Measurements from ENCODE around the gene AMER2.

The AMER2 gene

DNA sequence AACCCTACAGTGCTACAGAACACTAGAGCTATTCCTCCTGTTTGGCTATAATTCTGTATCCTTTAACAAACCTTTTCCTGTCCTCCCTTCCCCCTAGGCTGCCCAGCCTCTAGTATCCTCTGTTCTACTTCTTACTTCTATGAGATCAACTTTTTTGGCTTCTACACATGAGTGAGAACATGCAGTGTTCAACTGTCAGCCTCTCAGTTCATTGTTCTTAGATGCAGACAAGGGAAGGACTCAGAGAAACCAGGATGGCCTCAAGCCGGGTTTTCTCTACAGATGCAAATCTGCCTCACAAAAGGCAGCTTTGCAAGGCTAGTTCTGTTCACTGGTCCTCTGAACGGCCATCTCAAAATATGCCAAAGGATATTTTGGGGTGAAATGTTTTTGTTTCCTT is 18.4 kb downstream of the AMER2 start:
- Mint-ChIP-seq H3K27me3 (peaks cover 18% of the 10 kb centered on the region), H3K27ac (no peak overlapping the region), H3K4me1 (ENCODE audit: low read depth) (no peaks in the 10 kb centered on the region), H3K36me3 (ENCODE audit: low read depth) (no peaks in the 10 kb centered on the region), H3K4me3 (no peak overlapping the region), H3K9me3 (no peaks in the 10 kb centered on the region)
- intact Hi-C loops (cut with micrococcal nuclease), result no loop called here

DNA sequence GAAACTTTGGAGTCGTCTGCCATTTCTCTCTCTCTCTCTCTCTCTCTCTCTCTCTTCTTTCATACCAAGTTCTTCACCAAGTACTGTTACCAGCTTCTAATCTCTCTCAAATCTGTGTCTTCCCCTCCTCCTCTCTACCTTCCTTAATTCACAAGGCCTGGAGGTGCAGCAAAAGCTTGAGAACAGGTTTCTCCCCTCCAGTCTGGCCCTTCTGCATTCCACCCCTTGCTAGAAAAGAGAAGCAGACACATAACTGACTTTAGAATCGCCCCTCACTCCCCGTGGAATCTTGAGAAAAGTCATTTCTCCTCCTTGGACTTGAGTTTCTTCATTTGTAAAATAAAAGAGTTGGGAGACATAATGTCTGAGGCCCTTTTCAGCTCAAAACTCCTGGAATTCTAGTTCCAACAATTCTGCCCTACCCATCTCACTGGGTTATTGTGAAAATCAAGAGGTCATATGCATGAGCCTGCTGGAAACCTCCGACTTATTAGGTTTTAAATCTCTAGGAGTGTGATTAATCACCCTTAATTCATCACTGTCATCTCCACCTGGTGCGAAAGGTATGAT is 20.4 kb downstream of the AMER2 start:
- H3K27me3 Mint-ChIP-seq, result peaks cover 18% of the 10 kb centered on the region
- no peak overlapping the region for H3K4me3 Mint-ChIP-seq
- intact Hi-C loops (cut with micrococcal nuclease), result no loop called here
- no peaks in the 10 kb centered on the region for H3K36me3 Mint-ChIP-seq (ENCODE audit: low read depth)
- H3K27ac Mint-ChIP-seq, result no peak overlapping the region
- peaks cover 6% of the 10 kb centered on the region for H3K9me3 Mint-ChIP-seq
- no peaks in the 10 kb centered on the region for H3K4me1 Mint-ChIP-seq (ENCODE audit: low read depth)

DNA sequence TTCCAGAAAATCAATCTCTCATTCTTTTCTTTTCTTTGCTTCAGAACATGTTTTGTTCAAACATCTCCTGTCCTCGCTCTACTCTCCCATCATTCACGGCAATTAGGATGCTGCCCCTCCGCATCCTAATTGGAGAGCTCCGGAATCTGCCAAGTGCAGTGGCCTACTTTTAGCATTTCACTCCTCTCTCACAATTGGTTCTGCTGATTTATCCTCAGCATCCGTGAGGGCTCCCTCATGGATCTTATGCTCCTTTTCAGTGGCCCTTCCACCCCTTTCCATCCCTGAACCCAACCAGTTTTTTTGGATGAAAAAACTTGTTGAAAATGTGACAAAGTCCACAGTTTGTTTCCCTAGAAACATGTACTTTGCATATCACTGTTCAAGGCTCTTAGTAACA is 22.4 kb downstream of the AMER2 start:
- Mint-ChIP-seq H3K27me3 (peaks cover 15% of the 10 kb centered on the region), H3K4me1 (ENCODE audit: low read depth) (no peaks in the 10 kb centered on the region), H3K9me3 (peaks cover 6% of the 10 kb centered on the region), H3K36me3 (ENCODE audit: low read depth) (no peaks in the 10 kb centered on the region), H3K4me3 (no peak overlapping the region), H3K27ac (no peak overlapping the region)
- intact Hi-C loops (cut with micrococcal nuclease), result no loop called here

DNA sequence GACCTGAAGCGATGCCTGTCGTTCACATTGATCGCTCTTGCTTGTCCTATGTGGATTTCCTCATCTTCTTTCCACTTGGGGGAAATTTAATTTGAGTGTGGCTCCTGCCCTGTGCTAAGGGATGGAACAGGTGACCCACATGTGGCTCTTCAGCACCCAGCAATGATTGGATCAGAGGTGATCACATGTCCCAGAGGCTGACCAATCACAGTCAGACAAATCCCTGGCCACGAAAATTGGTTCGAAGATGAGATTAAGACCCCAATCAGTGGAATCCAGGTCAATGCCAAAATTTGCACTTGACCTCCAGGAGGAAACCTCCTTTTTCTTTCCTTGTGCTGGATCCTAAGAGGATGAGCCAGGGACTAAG is 23.7 kb downstream of the AMER2 start:
- Mint-ChIP-seq H3K27me3 (peaks cover 15% of the 10 kb centered on the region), H3K9me3 (peaks cover 6% of the 10 kb centered on the region), H3K4me3 (no peak overlapping the region), H3K36me3 (ENCODE audit: low read depth) (no peaks in the 10 kb centered on the region), H3K27ac (no peak overlapping the region), H3K4me1 (ENCODE audit: low read depth) (no peaks in the 10 kb centered on the region)
- intact Hi-C loops (cut with micrococcal nuclease), result no loop called here

DNA sequence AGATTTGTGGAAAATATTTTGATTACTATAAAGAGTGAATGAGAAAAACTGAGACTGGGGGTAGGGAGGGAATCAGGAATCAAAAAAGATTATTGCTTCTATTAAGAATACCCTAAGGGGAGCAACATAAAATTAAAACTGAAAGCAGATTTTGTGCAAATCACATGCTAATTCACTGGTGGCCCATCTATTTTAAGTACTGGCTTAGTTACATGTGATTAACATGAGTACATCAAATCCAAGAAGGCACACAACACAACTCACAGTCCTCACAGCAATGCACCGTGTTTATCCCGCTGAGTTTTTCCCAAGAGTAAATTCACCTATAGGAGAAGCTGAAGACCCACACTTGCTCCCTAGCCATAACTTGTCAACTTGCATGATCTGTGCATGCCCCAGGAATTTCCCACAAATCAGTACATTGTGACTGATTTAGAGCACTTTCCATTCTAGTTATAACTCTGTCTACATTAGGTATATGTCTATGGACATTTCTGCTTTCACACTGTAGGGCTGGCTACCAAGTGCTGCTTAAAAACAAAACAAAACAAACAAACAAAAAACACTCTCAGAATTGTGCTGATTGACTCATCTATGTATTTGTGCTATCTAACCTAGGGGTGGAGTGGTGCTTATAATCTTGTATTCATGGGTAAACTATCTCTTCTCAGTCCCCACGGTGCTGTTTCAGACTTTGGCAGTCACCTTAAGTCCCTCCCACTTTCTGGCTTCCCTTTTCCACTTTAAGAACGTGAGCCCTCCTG is 24.3 kb downstream of the AMER2 start:
- intact Hi-C loops (cut with micrococcal nuclease), result no loop called here
- Mint-ChIP-seq H3K9me3 (peaks cover 6% of the 10 kb centered on the region), H3K27ac (no peak overlapping the region), H3K27me3 (peaks cover 13% of the 10 kb centered on the region), H3K4me3 (no peak overlapping the region), H3K4me1 (ENCODE audit: low read depth) (no peaks in the 10 kb centered on the region), H3K36me3 (ENCODE audit: low read depth) (no peaks in the 10 kb centered on the region)

DNA sequence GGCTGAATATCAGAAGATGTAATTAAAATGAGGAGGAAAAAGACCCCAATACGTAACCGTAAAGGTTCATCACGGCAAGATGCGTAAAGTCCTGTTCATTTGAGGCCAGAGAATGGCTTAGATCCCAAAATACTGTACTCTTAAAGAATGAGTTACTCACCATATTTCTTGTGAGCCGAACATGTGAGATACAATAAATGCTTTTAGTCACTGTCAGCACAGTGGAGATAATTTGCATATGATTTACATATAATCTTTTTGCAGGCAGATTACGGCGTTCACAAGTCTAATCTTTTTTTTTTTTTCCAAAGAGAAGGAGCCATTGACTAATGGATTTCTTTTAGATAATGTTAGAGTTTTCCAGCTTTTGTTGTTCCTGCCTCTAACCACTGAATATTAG is 28.4 kb downstream of the AMER2 start:
- no peaks in the 10 kb centered on the region for H3K4me1 Mint-ChIP-seq (ENCODE audit: low read depth)
- no peaks in the 10 kb centered on the region for H3K27me3 Mint-ChIP-seq
- no peaks in the 10 kb centered on the region for H3K36me3 Mint-ChIP-seq (ENCODE audit: low read depth)
- H3K27ac Mint-ChIP-seq, result no peak overlapping the region
- intact Hi-C loops (cut with micrococcal nuclease), result no loop called here
- H3K9me3 Mint-ChIP-seq, result peaks cover 6% of the 10 kb centered on the region
- H3K4me3 Mint-ChIP-seq, result no peak overlapping the region

DNA sequence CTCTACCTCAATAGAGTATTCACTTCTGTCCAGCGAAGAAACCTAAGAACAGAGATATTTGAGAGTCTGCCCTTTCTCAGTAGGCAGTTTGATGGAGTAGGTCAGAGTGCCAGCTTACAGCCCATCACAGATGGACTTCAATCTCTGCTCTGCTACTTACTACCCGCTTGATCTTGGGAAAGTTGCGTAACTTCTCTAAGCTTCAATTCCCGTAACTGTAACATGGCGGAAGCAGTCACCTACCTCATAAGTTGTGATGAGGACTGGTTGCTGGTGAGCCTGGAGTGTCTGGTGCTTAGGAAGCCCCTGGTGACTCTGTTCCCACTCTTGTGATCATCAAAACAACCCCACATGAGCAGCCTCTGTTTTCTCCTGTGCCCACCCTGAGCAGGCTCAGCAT is 31.0 kb downstream of the AMER2 start:
- Mint-ChIP-seq H3K27me3 (peaks cover 13% of the 10 kb centered on the region), H3K4me3 (no peak overlapping the region), H3K36me3 (ENCODE audit: low read depth) (no peaks in the 10 kb centered on the region), H3K27ac (no peak overlapping the region), H3K4me1 (ENCODE audit: low read depth) (no peaks in the 10 kb centered on the region), H3K9me3 (no peaks in the 10 kb centered on the region)
- intact Hi-C loops (cut with micrococcal nuclease), result no loop called here

DNA sequence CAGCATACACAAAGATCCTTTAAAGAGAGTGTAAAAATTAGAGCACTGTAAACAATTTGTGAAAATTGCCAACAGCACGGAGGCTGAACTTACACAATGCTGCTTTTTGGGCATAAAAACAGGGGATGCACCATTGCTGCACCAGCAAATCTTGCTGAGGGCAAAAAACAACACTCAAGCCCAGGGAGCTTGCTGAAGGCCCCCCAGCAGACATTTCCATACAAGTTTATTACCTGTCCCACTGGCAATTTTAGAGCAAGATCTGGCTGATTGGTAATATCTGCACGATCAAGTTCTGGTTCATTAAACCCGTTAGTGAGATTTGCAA is 34.3 kb downstream of the AMER2 start:
- Mint-ChIP-seq H3K4me3 (no peak overlapping the region), H3K27ac (no peak overlapping the region), H3K4me1 (ENCODE audit: low read depth) (no peaks in the 10 kb centered on the region), H3K27me3 (peaks cover 17% of the 10 kb centered on the region), H3K9me3 (no peaks in the 10 kb centered on the region), H3K36me3 (ENCODE audit: low read depth) (no peaks in the 10 kb centered on the region)
- intact Hi-C loops (cut with micrococcal nuclease), result no loop called here

DNA sequence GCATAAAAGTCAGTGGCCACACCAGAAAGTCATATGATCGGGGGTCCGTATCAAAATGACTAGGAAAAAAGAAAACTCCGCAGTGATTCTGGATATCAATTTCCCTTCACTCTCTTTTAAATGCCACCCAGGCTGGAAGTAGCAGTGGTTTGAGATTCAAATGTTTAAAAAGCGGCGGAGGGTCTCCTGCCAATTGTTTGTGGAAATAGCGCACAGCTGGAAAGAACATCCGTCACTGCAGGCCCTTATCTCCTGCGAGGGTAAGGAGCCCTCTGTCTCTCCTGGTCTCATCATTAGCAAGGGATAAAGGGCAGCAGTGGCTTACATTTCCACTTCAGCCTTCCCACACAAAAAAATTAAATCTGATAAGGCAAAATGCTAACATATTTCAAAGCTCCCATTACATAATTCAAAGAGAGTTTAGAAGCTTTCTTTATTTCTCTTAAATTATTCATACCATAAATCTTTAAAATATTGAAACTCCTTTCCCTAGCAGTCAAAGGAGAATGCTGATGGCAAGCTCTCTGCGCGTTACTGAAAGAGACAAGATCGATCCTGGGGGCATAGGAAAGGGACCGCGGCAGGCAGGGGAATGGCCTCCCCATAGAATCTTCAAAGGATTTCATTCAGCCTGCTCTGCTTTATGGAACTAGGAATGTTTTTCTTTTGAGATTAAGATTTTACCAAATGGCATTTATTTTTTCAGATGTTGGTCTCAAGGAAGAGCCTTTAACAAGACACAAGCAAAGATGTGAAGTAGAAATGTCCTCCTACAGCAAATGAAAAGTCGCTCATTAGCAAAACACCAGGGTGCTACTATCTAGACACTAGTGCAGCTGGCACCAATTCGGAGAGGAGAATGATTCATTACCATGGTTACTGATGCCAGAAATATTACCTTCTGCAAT is 35.0 kb downstream of the AMER2 start:
- H3K27me3 Mint-ChIP-seq, result peaks cover 17% of the 10 kb centered on the region
- no peak overlapping the region for H3K27ac Mint-ChIP-seq
- H3K9me3 Mint-ChIP-seq, result no peaks in the 10 kb centered on the region
- no peaks in the 10 kb centered on the region for H3K36me3 Mint-ChIP-seq (ENCODE audit: low read depth)
- no peaks in the 10 kb centered on the region for H3K4me1 Mint-ChIP-seq (ENCODE audit: low read depth)
- H3K4me3 Mint-ChIP-seq, result no peak overlapping the region
- intact Hi-C loops (cut with micrococcal nuclease), result no loop called here

DNA sequence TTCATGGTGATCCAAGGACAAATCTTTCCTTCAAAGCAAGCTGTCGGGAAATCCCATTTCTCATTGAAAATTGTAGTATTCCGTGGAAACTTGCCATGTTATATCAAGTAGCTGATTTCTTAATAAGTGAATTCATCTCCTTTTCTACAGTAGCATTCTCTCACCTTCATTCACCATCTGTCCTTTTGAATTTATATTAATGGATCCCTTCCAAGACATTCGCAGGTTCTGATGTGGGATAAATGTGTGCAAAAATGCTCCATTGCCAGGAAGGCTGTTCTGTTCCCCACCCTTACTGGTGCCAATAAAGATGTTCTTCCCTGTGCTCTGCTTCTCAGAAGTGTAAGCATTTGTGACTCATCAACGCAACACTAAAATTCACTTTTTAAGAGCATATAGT is 36.2 kb downstream of the AMER2 start:
- no peak overlapping the region for H3K27ac Mint-ChIP-seq
- peaks cover 17% of the 10 kb centered on the region for H3K27me3 Mint-ChIP-seq
- no peak overlapping the region for H3K4me3 Mint-ChIP-seq
- no peaks in the 10 kb centered on the region for H3K36me3 Mint-ChIP-seq (ENCODE audit: low read depth)
- H3K9me3 Mint-ChIP-seq, result no peaks in the 10 kb centered on the region
- H3K4me1 Mint-ChIP-seq (ENCODE audit: low read depth), result no peaks in the 10 kb centered on the region
- intact Hi-C loops (cut with micrococcal nuclease), result no loop called here

DNA sequence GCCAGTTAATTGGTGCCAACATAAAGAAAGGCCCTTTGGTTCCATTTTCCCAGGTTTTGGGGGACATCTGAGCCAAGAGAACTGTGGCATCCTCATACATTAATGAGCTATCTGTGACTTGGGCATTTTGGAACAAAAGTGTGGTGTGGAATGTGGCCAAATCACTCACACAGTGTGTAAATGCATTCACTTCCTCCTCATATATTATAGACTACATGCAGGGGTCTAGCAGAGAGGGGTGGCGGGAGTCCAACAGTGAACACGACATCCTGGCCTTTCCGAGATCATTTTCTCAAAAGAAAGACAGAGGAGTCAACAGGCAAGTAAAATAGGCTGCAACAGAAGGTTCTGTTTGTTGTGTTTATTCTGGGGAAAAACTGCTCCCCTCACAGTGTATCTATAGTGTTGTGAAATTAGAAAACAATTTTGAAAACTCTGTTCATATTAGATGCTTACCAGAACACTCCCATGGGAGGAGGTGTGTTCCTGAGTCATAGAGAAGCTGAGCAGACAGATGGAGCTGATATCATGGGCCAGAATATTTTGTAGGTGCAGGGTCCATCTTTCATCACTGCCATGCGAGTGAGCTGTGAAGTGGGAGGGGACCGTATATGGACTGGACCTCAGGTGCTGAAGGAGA is 39.2 kb downstream of the AMER2 start:
- Mint-ChIP-seq H3K9me3 (no peaks in the 10 kb centered on the region), H3K27me3 (peaks cover 16% of the 10 kb centered on the region), H3K4me3 (no peak overlapping the region), H3K36me3 (ENCODE audit: low read depth) (no peaks in the 10 kb centered on the region), H3K27ac (no peak overlapping the region), H3K4me1 (ENCODE audit: low read depth) (no peaks in the 10 kb centered on the region)
- intact Hi-C loops (cut with micrococcal nuclease), result no loop called here

DNA sequence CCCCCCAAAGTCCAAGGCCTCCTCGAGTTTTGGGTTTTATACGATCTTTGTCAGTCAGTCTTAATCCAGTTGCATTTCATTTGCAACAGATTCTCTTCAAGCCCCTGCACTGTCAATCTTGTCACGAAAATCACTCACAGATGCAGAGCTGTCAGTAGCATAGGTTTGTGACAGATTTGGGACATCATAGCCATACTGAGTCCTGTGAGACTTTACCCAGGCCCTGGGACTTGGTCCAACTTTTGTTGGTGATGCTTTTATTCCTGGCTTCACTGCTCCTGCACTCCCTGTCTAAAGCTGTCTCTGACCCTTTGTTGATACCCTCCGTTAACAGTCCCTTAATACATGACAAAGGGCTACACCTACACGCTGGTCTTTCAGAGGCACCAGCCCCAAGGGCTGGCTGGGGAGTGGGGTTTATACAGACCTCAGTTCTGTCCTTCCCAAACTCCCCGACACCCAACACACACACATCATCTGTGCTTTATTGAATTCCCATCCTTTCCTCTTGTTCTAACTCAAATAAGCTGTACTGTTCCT is 40.1 kb downstream of the AMER2 start:
- H3K36me3 Mint-ChIP-seq (ENCODE audit: low read depth), result no peaks in the 10 kb centered on the region
- H3K27me3 Mint-ChIP-seq, result peaks cover 8% of the 10 kb centered on the region
- H3K4me1 Mint-ChIP-seq (ENCODE audit: low read depth), result no peaks in the 10 kb centered on the region
- H3K4me3 Mint-ChIP-seq, result no peak overlapping the region
- H3K27ac Mint-ChIP-seq, result no peak overlapping the region
- no peaks in the 10 kb centered on the region for H3K9me3 Mint-ChIP-seq
- intact Hi-C loops (cut with micrococcal nuclease), result no loop called here

DNA sequence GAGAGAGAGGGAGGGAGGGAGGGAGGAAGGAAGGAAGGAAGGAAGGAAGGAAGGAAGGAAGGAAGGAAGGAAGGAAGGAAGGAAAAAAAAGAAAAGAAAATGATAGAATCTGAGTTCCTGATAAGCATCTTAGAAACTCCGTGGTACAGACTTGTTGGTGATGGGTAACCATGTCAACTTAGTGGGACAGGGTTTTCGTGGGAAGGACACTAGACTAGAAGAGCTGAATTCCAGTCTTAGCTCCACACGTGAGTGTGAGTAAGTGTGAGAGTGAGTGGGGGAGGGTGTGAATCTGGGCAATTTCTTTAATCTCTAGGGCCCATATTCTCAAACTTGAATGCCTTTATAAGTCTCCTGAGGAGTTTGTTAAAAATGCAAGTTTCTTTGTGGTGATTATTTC is 41.1 kb downstream of the AMER2 start:
- H3K27ac Mint-ChIP-seq, result no peak overlapping the region
- intact Hi-C loops (cut with micrococcal nuclease), result no loop called here
- H3K36me3 Mint-ChIP-seq (ENCODE audit: low read depth), result no peaks in the 10 kb centered on the region
- H3K27me3 Mint-ChIP-seq, result peaks cover 6% of the 10 kb centered on the region
- no peaks in the 10 kb centered on the region for H3K4me1 Mint-ChIP-seq (ENCODE audit: low read depth)
- H3K4me3 Mint-ChIP-seq, result no peak overlapping the region
- no peaks in the 10 kb centered on the region for H3K9me3 Mint-ChIP-seq

DNA sequence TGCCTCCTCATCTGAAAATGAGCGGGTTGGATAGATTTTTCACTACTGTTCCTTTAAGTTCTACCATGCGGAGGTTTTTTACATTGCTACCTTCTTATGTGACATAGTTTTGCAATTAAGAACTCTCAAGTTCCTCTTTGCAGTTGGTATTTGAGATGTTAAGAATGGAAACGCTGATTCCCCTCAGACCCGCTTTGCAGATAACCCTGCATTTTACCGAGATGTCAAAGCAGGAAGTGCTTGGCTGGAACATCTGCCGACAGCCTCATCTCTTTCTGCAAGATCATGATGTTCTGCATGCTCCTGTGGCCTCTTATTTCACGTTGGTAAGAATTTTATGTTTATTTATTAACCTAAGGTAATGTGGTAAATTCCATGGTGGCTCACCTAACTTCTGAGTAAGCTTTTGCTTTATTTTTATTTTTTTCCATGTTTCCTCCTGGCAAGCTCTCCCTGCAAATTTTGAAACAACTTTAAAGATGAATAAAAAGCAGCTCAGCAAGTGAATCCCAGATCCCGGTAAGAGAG is 53.6 kb downstream of the AMER2 start:
- no peaks in the 10 kb centered on the region for H3K4me1 Mint-ChIP-seq (ENCODE audit: low read depth)
- H3K9me3 Mint-ChIP-seq, result no peaks in the 10 kb centered on the region
- H3K27ac Mint-ChIP-seq, result no peak overlapping the region
- intact Hi-C loops (cut with micrococcal nuclease), result no loop called here
- no peak overlapping the region for H3K4me3 Mint-ChIP-seq
- no peaks in the 10 kb centered on the region for H3K36me3 Mint-ChIP-seq (ENCODE audit: low read depth)
- peaks cover 5% of the 10 kb centered on the region for H3K27me3 Mint-ChIP-seq

All from dendritic cell treated with granulocyte-macrophage colony-stimulating factor and Interleukin-4, amounts not matched to agents 40 ng/mL and 50 ng/mL, for 4 days (primary cell).